ENCODE measurements around the gene LMAN1L. TPM values are rescaled to one million over a fixed set of nuclear protein-coding genes. Genes with fewer than 3 reads are reported as not detected.

Gene LMAN1L
- total RNA-seq, 6 donors from 2014 or later, result 1.0 TPM; not detected in 5

GRCh38 chr15:74777769-74778598 is 34.7 kb upstream of the LMAN1L start:
- Histone ChIP-seq H3K27ac (peak overlapping the region; percentile 72 to 87 (median 82)), H3K4me1 (peaks cover 42 to 54% (median 53%) of the 10 kb centered on the region in 4 donors), H3K36me3 (no peaks in the 10 kb centered on the region), H3K27me3 (no peaks in the 10 kb centered on the region), H3K4me3 (no peak overlapping the region), H3K9me3 (no peaks in the 10 kb centered on the region)
- ATAC-seq (ENCODE audit: low FRiP score in 2 of 2) (no peak), DNase-seq (peak in 1 of 2 donors; percentile 46)
- TF ChIP-seq POLR2A (IDR thresholded peaks at IDR 0.05) (no peak), CTCF (IDR thresholded peaks at IDR 0.05) (no peak), EP300 (IDR thresholded peaks at IDR 0.05) (no peak), POLR2AphosphoS5 (IDR thresholded peaks at IDR 0.05) (no peak)
- 69 to 92% methylated on average over 6 of the region's 6 CpGs for WGBS, 2 donors

GRCh38 chr15:74778599-74778970 is 34.0 kb upstream of the LMAN1L start:
- Histone ChIP-seq H3K4me1 (peaks cover 46 to 60% (median 59%) of the 10 kb centered on the region in 4 donors), H3K27ac (peak overlapping the region; percentile 30 to 87 (median 78)), H3K27me3 (no peaks in the 10 kb centered on the region), H3K36me3 (no peaks in the 10 kb centered on the region), H3K9me3 (no peaks in the 10 kb centered on the region), H3K4me3 (no peak overlapping the region)
- no peak for ATAC-seq (ENCODE audit: low FRiP score in 2 of 2)
- TF ChIP-seq POLR2A (IDR thresholded peaks at IDR 0.05) (no peak), POLR2AphosphoS5 (IDR thresholded peaks at IDR 0.05) (no peak), EP300 (IDR thresholded peaks at IDR 0.05) (no peak), CTCF (IDR thresholded peaks at IDR 0.05) (no peak)
- no peak for DNase-seq
- 91 to 98% methylated on average over 5 of the region's 5 CpGs for WGBS, 2 donors

GRCh38 chr15:74779162-74779648 is 33.4 kb upstream of the LMAN1L start:
- peaks cover 51 to 66% (median 65%) of the 10 kb centered on the region in 4 donors for H3K4me1 ChIP-seq

GRCh38 chr15:74780523-74781430 is 31.9 kb upstream of the LMAN1L start:
- peak in 1 of 4 donors; percentile 39 for TF ChIP-seq POLR2A (IDR thresholded peaks at IDR 0.05)
- TF ChIP-seq EP300 (IDR thresholded peaks at IDR 0.05), result no peak
- TF ChIP-seq CTCF (IDR thresholded peaks at IDR 0.05), result peak in 1 of 6 experiments; percentile 6
- TF ChIP-seq POLR2AphosphoS5 (IDR thresholded peaks at IDR 0.05), result peak in 1 of 2 donors; percentile 35
- H3K9me3 ChIP-seq, result no peaks in the 10 kb centered on the region
- peak overlapping the region; percentile 58 to 98 (median 70) for H3K27ac ChIP-seq
- no peaks in the 10 kb centered on the region for H3K27me3 ChIP-seq
- DNase-seq, result peak in 1 of 2 donors; percentile 78
- H3K4me3 ChIP-seq, result peak overlapping the region in 3 of 4 donors; percentile 86 to 90 (median 89)
- H3K36me3 ChIP-seq, result no peaks in the 10 kb centered on the region
- H3K4me1 ChIP-seq, result peaks cover 67 to 81% (median 75%) of the 10 kb centered on the region in 4 donors
- peak in 1 of 2 donors; percentile 2 for ATAC-seq (ENCODE audit: low FRiP score in 2 of 2)
- 39 to 46% methylated on average over 16 of the region's 16 CpGs for WGBS, 2 donors

More at GRCh38 chr15:74779162-74779648, 33.4 kb upstream of the LMAN1L start:
- ATAC-seq (ENCODE audit: low FRiP score in 2 of 2), result no peak
- Histone ChIP-seq H3K9me3 (no peaks in the 10 kb centered on the region), H3K27me3 (no peaks in the 10 kb centered on the region), H3K4me3 (no peak overlapping the region), H3K27ac (peak overlapping the region in 1 of 4 donors; percentile 98), H3K36me3 (no peaks in the 10 kb centered on the region)
- no peak for TF ChIP-seq CTCF (IDR thresholded peaks at IDR 0.05)
- TF ChIP-seq POLR2A (IDR thresholded peaks at IDR 0.05), result no peak
- TF ChIP-seq EP300 (IDR thresholded peaks at IDR 0.05), result no peak
- no peak for TF ChIP-seq POLR2AphosphoS5 (IDR thresholded peaks at IDR 0.05)
- no peak for DNase-seq
- WGBS, 2 donors, result 68 to 75% methylated on average over 7 of the region's 7 CpGs

All from upper lobe of left lung (tissue), 6 donors.